Measurements from ENCODE around the gene RFXAP.

Gene RFXAP

GRCh38 chr13:36839981-36840380 is 21.0 kb downstream of the RFXAP start:
- H3K9ac ChIP-seq (ENCODE audit: low read depth, low read length, poor library complexity) = no peak overlapping the region
- H3K23ac ChIP-seq (ENCODE audit: low read depth, low read length, poor library complexity) = no peak overlapping the region
- no peak overlapping the region for H3K14ac ChIP-seq (ENCODE audit: low read length)
- no peak overlapping the region for H2BK12ac ChIP-seq (ENCODE audit: low read length)
- peaks cover 0 to 6% of the 10 kb centered on the region in 2 donors for H3K36me3 ChIP-seq (replicated peaks in 1 of 2; ENCODE audit: control insufficient read depth in 2 of 2, insufficient read depth in 2 of 2, low read length in 2 of 2)
- no CpG with 5 or more reads among the region's 12 CpGs for WGBS, 2 donors (ENCODE audit: extremely low coverage in 2 of 2, insufficient read length in 2 of 2, insufficient replicate concordance in 1 of 2)
- no peak overlapping the region for H2AFZ ChIP-seq (ENCODE audit: low read length)
- no peak overlapping the region for H4K91ac ChIP-seq (ENCODE audit: low read depth, low read length, poor library complexity)
- H3K4me2 ChIP-seq (ENCODE audit: insufficient read depth, low read length, poor library complexity, severe bottlenecking) = no peak overlapping the region
- H2BK15ac ChIP-seq (ENCODE audit: low read length) = no peak overlapping the region
- H3K18ac ChIP-seq (ENCODE audit: low read length) = peak overlapping the region; percentile 48
- DNase-seq (ENCODE audit: low spot score) = no peak
- no peak overlapping the region for H3K4me3 ChIP-seq (ENCODE audit: low read length in 2 of 2)
- H3K27ac ChIP-seq (replicated peaks; ENCODE audit: low read length) = no peak overlapping the region
- H3K4me1 ChIP-seq (ENCODE audit: control insufficient read depth in 2 of 2, insufficient read depth in 1 of 2, low read depth in 1 of 2, low read length in 2 of 2) = peaks cover 0 to 10% of the 10 kb centered on the region in 2 donors
- H3K27me3 ChIP-seq (ENCODE audit: control insufficient read depth in 3 of 3, insufficient read depth in 3 of 3, low read depth in 1 of 3, low read length in 3 of 3) = no peaks in the 10 kb centered on the region
- no peak overlapping the region for H4K8ac ChIP-seq (ENCODE audit: low read depth, low read length)
- H3K79me1 ChIP-seq (ENCODE audit: low read depth, low read length) = peaks cover 5% of the 10 kb centered on the region
- no peak overlapping the region for H3K4ac ChIP-seq (ENCODE audit: low read length)
- H2BK5ac ChIP-seq (ENCODE audit: low read length) = peak overlapping the region; percentile 24
- no peak overlapping the region for H2BK120ac ChIP-seq (ENCODE audit: low read depth, low read length)
- H3K9me3 ChIP-seq (replicated peaks in 1 of 2; ENCODE audit: control insufficient read depth in 2 of 2, insufficient read depth in 1 of 2, low read depth in 1 of 2, low read length in 2 of 2) = no peaks in the 10 kb centered on the region
- no peak overlapping the region for H2AK5ac ChIP-seq (ENCODE audit: low read depth, low read length)

- Histone ChIP-seq H3K9me3 (replicated peaks in 1 of 2; ENCODE audit: control insufficient read depth in 2 of 2, insufficient read depth in 1 of 2, low read depth in 1 of 2, low read length in 2 of 2) (no peaks in the 10 kb centered on the region), H2BK15ac (ENCODE audit: low read length) (no peak overlapping the region), H3K27me3 (ENCODE audit: control insufficient read depth in 3 of 3, insufficient read depth in 3 of 3, low read depth in 1 of 3, low read length in 3 of 3) (no peaks in the 10 kb centered on the region), H3K36me3 (replicated peaks in 1 of 2; ENCODE audit: control insufficient read depth in 2 of 2, insufficient read depth in 2 of 2, low read length in 2 of 2) (peaks cover 0 to 4% of the 10 kb centered on the region in 2 donors), H2BK5ac (ENCODE audit: low read length) (no peak overlapping the region), H3K9ac (ENCODE audit: low read depth, low read length, poor library complexity) (no peak overlapping the region), H3K4me1 (ENCODE audit: control insufficient read depth in 2 of 2, insufficient read depth in 1 of 2, low read depth in 1 of 2, low read length in 2 of 2) (peaks cover 0 to 10% of the 10 kb centered on the region in 2 donors), H3K27ac (replicated peaks; ENCODE audit: low read length) (no peak overlapping the region), H3K4me3 (ENCODE audit: low read length in 2 of 2) (no peak overlapping the region), H3K4ac (ENCODE audit: low read length) (no peak overlapping the region), H2BK12ac (ENCODE audit: low read length) (no peak overlapping the region), H2BK120ac (ENCODE audit: low read depth, low read length) (no peak overlapping the region), H2AFZ (ENCODE audit: low read length) (no peak overlapping the region), H2AK5ac (ENCODE audit: low read depth, low read length) (no peak overlapping the region), H4K8ac (ENCODE audit: low read depth, low read length) (no peak overlapping the region), H4K91ac (ENCODE audit: low read depth, low read length, poor library complexity) (no peak overlapping the region), H3K18ac (ENCODE audit: low read length) (no peak overlapping the region), H3K23ac (ENCODE audit: low read depth, low read length, poor library complexity) (no peak overlapping the region), H3K79me1 (ENCODE audit: low read depth, low read length) (peaks cover 5% of the 10 kb centered on the region), H3K4me2 (ENCODE audit: insufficient read depth, low read length, poor library complexity, severe bottlenecking) (no peak overlapping the region), H3K14ac (ENCODE audit: low read length) (no peak overlapping the region)
- WGBS, 2 donors (ENCODE audit: extremely low coverage in 2 of 2, insufficient read length in 2 of 2, insufficient replicate concordance in 1 of 2) = no CpG with 5 or more reads among the region's 3 CpGs
- DNase-seq (ENCODE audit: low spot score) = no peak
Observed at GRCh38 chr13:36840718-36841250, 21.8 kb downstream of the RFXAP start.

DNA sequence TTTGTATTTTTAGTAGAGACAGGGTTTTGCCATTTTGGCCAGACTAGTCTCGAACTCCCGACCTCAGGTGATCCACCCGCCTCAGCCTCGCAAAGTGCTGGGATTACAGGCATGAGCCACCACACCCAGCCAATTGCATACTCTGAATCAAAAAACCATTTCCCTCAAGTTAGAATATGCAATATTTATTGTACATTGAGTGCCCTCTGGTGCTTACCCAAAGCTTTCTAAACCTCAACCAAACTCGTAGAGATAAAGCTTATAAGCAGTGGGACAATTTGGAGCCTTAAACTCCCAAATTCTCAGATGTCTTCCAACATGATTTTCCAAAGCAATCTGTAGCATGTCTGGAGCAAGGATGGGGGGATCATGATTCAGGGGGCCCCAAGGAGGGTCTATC is 22.4 kb downstream of the RFXAP start:
- Histone ChIP-seq H3K27me3 (ENCODE audit: control insufficient read depth in 3 of 3, insufficient read depth in 3 of 3, low read depth in 1 of 3, low read length in 3 of 3) (no peaks in the 10 kb centered on the region), H4K8ac (ENCODE audit: low read depth, low read length) (no peak overlapping the region), H3K79me1 (ENCODE audit: low read depth, low read length) (peaks cover 5% of the 10 kb centered on the region), H3K27ac (replicated peaks; ENCODE audit: low read length) (no peak overlapping the region), H2AFZ (ENCODE audit: low read length) (no peak overlapping the region), H2BK12ac (ENCODE audit: low read length) (no peak overlapping the region), H2BK5ac (ENCODE audit: low read length) (no peak overlapping the region), H3K4me1 (ENCODE audit: control insufficient read depth in 2 of 2, insufficient read depth in 1 of 2, low read depth in 1 of 2, low read length in 2 of 2) (peaks cover 0 to 10% of the 10 kb centered on the region in 2 donors), H3K4me2 (ENCODE audit: insufficient read depth, low read length, poor library complexity, severe bottlenecking) (no peak overlapping the region), H4K91ac (ENCODE audit: low read depth, low read length, poor library complexity) (no peak overlapping the region), H2AK5ac (ENCODE audit: low read depth, low read length) (no peak overlapping the region), H2BK120ac (ENCODE audit: low read depth, low read length) (no peak overlapping the region), H3K36me3 (replicated peaks in 1 of 2; ENCODE audit: control insufficient read depth in 2 of 2, insufficient read depth in 2 of 2, low read length in 2 of 2) (peaks cover 0 to 4% of the 10 kb centered on the region in 2 donors), H3K9me3 (replicated peaks in 1 of 2; ENCODE audit: control insufficient read depth in 2 of 2, insufficient read depth in 1 of 2, low read depth in 1 of 2, low read length in 2 of 2) (no peaks in the 10 kb centered on the region), H3K4ac (ENCODE audit: low read length) (no peak overlapping the region), H3K18ac (ENCODE audit: low read length) (no peak overlapping the region), H2BK15ac (ENCODE audit: low read length) (no peak overlapping the region), H3K4me3 (ENCODE audit: low read length in 2 of 2) (no peak overlapping the region), H3K9ac (ENCODE audit: low read depth, low read length, poor library complexity) (no peak overlapping the region), H3K14ac (ENCODE audit: low read length) (no peak overlapping the region), H3K23ac (ENCODE audit: low read depth, low read length, poor library complexity) (no peak overlapping the region)
- WGBS, 2 donors (ENCODE audit: extremely low coverage in 2 of 2, insufficient read length in 2 of 2, insufficient replicate concordance in 1 of 2) = no CpG with 5 or more reads among the region's 5 CpGs
- DNase-seq (ENCODE audit: low spot score) = no peak

- Histone ChIP-seq H2BK15ac (ENCODE audit: low read length) (no peak overlapping the region), H3K4me2 (ENCODE audit: insufficient read depth, low read length, poor library complexity, severe bottlenecking) (no peak overlapping the region), H4K8ac (ENCODE audit: low read depth, low read length) (no peak overlapping the region), H2AK5ac (ENCODE audit: low read depth, low read length) (no peak overlapping the region), H2BK5ac (ENCODE audit: low read length) (no peak overlapping the region), H3K4ac (ENCODE audit: low read length) (no peak overlapping the region), H3K4me1 (ENCODE audit: control insufficient read depth in 2 of 2, insufficient read depth in 1 of 2, low read depth in 1 of 2, low read length in 2 of 2) (no peaks in the 10 kb centered on the region), H3K9ac (ENCODE audit: low read depth, low read length, poor library complexity) (peak overlapping the region; percentile 17), H3K14ac (ENCODE audit: low read length) (no peak overlapping the region), H3K18ac (ENCODE audit: low read length) (no peak overlapping the region), H3K79me1 (ENCODE audit: low read depth, low read length) (no peaks in the 10 kb centered on the region), H2BK120ac (ENCODE audit: low read depth, low read length) (no peak overlapping the region), H3K4me3 (ENCODE audit: low read length in 2 of 2) (no peak overlapping the region), H3K27me3 (ENCODE audit: control insufficient read depth in 3 of 3, insufficient read depth in 3 of 3, low read depth in 1 of 3, low read length in 3 of 3) (no peaks in the 10 kb centered on the region), H2AFZ (ENCODE audit: low read length) (no peak overlapping the region), H2BK12ac (ENCODE audit: low read length) (no peak overlapping the region), H3K27ac (replicated peaks; ENCODE audit: low read length) (no peak overlapping the region), H3K36me3 (replicated peaks in 1 of 2; ENCODE audit: control insufficient read depth in 2 of 2, insufficient read depth in 2 of 2, low read length in 2 of 2) (peaks cover 0 to 4% of the 10 kb centered on the region in 2 donors), H3K23ac (ENCODE audit: low read depth, low read length, poor library complexity) (no peak overlapping the region), H3K9me3 (replicated peaks in 1 of 2; ENCODE audit: control insufficient read depth in 2 of 2, insufficient read depth in 1 of 2, low read depth in 1 of 2, low read length in 2 of 2) (no peaks in the 10 kb centered on the region), H4K91ac (ENCODE audit: low read depth, low read length, poor library complexity) (no peak overlapping the region)
- no CpG with 5 or more reads among the region's 9 CpGs for WGBS, 2 donors (ENCODE audit: extremely low coverage in 2 of 2, insufficient read length in 2 of 2, insufficient replicate concordance in 1 of 2)
- no peak for DNase-seq (ENCODE audit: low spot score)
Observed at GRCh38 chr13:36847606-36848005, 28.6 kb downstream of the RFXAP start.
